ENCODE results near the gene RARA.

GRCh38 chr17:40315206-40315605 is 6.2 kb downstream of the RARA start:
- TF ChIP-seq GATA2 (IDR thresholded peaks at IDR 0.05; ENCODE audit: low read depth, low read length), result no peak
- no peak for TF ChIP-seq GATA3 (IDR thresholded peaks at IDR 0.05; ENCODE audit: low read depth, low read length)

Measured in SH-SY5Y (cell line).